Left renal cortex interstitium (tissue), 4 donors: ENCODE data around the gene SYT7. TPM values are rescaled to one million over a fixed set of nuclear protein-coding genes. Genes with fewer than 3 reads are reported as not detected.
"Not testable (repeated sequence)": the region's sequence is repeated elsewhere in the genome, so short reads cannot be mapped to it uniquely, and the experiment has no call there.

Experiments
- DNase-seq, 4 donors: peaks; one replicate each; pipeline ENCODE4 v3.0.0-alpha.2; 2013; ENCODE audit warnings: low read depth in 4 of 4, low spot score in 2 of 4, missing footprints in 1 of 4
- polyA plus RNA-seq, 4 donors: library from polyadenylated mRNA; unstranded; fragments of 120-200 nt; gene quantifications; one replicate each; pipeline ENCODE4 v1.2.1, GENCODE V29; 2013; ENCODE audit not compliant: insufficient read length in 4 of 4

The SYT7 gene, protein sequence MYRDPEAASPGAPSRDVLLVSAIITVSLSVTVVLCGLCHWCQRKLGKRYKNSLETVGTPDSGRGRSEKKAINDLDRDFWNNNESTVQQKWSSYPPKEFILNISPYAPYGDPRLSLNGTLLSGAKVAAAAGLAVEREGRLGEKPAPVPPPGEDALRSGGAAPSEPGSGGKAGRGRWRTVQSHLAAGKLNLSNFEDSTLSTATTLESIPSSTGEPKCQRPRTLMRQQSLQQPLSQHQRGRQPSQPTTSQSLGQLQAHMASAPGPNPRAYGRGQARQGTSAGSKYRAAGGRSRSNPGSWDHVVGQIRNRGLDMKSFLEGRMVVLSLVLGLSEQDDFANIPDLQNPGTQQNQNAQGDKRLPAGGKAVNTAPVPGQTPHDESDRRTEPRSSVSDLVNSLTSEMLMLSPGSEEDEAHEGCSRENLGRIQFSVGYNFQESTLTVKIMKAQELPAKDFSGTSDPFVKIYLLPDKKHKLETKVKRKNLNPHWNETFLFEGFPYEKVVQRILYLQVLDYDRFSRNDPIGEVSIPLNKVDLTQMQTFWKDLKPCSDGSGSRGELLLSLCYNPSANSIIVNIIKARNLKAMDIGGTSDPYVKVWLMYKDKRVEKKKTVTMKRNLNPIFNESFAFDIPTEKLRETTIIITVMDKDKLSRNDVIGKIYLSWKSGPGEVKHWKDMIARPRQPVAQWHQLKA
- polyA plus RNA-seq: 1 to 10 TPM; 4.9 to 7.1 (median 6.0) TPM

DNA sequence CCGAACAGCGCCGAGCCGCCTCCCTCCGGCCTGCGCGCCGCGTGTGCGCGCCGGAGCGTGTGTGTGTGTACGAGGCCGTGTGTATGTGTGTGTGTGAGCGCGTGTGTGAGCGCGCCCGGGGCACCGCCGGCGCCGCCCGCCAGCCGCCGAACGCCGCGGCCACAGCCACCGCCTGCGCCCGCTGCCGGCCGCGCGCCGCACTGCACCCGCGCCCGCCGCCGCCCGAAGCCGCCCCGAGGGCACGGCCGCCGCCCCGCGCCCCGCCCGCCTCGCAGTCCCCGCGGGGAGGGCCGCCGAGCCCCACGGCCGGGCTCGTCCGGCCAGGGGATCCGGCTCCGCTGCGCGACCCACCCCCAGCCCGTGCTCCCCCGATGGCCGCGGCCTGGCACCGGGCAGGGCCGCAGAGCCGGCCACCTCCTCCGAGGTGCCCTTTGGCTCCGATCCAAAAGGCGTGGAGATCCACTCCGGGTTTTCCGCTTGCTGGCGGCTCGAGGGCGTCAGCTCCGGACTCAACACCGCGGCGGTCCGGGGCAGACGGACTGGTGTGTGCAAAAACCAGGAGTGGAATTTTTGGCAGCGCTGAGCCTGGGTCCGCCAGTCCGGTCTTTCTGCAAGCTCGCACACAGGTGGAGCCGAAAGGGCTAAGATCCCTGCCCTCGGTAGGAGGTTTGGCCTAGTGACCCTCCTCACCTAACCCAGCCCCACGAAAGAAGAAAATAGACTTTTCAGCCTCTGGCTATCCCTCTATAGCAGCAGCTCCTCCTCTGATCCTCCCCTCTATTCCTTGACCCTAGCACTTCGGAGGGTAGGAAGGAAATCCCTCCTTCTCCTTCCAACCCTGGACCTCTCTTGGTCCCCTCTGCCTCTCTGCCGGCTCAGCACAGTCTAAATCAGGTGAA is at the start of gene SYT7:
TSS of gene SYT7 (minus strand) at position 47 of the 899 bp plus-strand sequence. CDS start 256 bp downstream, outside the sequence.
- DNase-seq: peak; percentile 92 to 98 (median 94)

DNA sequence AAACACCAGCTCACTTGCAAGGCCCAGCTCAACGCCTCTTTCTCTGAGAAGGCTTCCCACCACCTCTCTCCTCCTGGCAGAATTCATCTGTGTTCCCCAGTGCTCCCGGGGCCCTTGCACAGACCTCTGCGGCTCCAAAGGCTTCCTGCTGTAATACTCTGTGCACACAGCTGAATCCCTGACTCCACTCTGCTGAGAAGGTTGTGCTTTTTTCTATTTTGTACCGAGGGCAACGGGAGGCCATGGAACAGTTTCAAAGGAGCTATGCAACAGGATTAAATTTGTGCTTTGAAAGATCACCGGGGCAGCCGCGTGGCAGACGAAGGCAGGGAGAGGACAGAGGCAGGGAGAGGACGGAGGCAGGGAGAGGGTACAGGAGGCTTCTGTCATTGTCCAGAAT is 49.2 kb upstream of the SYT7 start:
- no peak for DNase-seq

DNA sequence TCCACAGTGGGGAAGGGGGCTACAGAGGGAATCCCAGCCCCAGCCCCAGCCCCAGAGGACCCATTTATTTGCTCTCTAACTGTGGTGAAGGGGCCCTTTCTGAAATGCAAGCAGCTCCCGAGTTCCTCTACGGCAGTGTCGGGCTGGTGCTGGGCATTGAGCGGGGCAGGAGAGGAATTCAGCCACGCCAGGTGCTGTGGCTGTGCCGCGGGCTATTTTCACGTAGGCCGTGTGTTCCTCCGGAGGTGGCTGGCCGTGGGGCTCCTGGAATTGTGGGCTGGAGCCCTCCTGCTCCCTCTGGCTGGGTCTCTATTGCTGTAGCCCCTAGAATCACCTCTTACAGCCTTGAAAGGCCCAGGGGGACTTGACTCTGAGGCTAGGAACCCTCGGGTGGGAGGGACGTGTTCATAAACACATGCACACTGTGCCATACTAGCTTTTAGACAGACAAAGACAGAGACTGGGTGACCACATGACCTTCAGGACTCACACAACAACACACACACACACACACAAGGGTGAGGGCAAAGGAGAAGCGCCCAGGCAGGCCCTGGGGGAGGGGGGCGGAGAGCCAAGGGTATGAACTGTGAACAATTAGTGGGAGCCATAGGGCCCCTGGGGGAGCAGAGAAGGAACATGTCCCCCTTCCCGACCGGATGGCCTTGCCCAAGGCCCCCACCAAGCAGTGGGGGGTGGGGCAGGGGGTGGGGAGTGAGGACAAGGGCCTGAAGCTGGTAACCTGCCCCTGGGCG is 48.4 kb upstream of the SYT7 start:
- DNase-seq: no peak

DNA sequence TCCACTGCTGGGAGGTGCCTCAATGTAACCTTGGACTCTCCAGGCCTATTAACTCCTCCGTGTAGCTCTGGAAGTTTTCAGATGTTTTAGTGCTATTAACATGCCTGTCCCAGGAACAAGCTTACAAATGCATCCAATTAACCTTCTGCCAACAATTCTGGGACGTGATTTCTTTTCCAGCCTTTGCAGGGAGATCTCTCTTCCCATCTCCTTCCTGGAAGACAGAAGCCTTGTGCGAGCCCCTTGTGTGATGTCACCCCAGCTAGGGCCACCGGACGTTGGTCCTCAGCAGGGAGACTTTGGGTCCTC is 47.7 kb upstream of the SYT7 start:
- no peak for DNase-seq

DNA sequence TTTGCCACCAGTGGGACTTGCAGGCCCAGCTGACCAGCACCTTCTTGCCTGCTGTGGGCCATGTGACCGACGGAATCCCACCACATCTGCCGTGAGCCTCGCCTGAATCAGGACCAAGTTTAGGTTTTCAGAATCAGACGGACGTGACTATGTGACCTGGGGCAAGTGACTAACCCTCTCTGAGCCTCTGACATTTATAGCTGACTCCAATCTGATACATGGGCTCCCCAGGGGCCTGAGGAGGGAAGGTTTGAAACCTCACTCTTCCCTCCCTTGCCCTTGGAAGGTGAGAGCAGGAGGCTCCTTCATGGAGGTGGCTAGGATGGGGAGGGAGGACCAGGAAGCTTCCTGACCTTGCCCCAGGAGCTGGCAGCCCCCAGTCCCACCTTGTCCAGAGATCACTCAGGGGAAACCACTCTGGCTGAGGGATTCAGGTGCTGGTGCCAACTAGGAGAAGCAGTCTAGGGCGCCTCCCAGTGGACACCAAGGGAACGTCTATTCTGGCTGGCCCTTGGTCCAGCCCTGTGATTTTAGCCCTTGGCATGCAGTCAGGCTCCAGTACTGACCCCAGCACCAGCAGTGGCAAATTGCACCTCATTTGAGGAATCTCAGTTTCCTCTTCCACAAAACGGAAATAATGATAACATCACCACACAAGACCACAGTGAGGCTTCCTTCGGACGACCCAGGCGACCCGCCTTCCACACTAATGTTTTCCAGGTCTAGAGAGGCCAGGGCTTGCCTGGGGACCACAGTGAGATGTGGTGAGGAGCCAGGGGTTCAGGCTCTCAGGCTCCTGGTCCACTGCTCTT is 47.2 kb upstream of the SYT7 start:
- peak in 1 of 4 donors; percentile 56 for DNase-seq

DNA sequence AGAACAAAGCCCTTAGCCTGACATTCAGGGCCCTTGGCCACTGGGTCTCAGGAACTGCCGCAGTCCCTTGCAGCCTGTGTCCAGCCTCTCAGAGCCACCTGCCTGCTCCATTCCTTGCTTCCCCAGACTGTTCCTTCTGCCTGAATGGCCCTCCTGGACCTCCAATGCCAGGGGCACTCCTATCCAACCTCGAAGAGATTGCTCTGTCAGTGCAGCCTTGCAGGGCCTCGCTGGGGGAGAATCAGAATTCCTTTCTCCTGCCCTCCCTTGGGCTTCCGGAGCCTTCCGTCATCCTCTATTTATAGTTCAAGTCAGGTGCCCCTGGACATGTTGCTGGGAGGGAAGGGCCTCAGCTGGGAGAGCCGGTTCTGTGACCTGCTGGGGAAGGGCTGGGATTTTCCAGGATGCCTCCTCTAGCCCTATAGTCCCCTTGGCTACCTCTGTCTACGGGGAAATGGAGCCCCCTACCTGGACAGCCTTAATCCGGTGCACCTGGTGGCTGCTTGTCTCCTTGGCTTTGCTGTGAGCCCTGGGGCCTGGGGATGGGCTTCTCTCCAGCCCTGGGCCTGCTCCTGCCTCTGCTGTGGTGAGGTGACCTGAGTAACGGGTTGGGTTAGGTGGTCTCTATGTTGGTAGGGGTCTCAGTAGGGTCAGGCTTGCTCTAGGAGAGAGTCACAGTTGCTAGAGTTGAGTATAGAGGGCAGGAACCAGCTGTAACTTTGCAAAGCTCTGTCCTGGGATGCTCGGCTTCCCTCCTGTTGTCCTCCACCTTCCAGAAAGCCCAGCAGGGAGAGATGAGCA is 45.9 kb upstream of the SYT7 start:
- peak in 1 of 4 donors; percentile 64 for DNase-seq

DNA sequence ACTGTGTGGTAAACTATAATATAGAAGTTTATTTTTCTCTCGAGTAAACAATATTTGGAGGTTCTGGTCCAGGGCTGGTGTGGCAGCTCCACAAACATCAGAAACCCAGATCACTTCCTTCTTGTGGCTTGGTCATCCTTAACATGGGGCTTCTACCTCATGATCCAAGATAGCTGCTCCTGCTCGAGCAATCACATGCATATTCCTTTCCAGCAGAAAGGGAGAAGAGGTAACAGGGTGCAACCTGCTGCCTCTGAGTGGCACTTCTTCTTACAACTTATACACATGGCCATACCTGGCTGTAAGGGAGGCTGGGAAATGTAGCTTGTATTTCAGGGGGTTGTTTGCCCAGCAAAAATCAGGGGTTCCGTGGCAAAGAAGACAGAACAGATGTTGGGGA is 44.6 kb upstream of the SYT7 start:
- DNase-seq: no peak

DNA sequence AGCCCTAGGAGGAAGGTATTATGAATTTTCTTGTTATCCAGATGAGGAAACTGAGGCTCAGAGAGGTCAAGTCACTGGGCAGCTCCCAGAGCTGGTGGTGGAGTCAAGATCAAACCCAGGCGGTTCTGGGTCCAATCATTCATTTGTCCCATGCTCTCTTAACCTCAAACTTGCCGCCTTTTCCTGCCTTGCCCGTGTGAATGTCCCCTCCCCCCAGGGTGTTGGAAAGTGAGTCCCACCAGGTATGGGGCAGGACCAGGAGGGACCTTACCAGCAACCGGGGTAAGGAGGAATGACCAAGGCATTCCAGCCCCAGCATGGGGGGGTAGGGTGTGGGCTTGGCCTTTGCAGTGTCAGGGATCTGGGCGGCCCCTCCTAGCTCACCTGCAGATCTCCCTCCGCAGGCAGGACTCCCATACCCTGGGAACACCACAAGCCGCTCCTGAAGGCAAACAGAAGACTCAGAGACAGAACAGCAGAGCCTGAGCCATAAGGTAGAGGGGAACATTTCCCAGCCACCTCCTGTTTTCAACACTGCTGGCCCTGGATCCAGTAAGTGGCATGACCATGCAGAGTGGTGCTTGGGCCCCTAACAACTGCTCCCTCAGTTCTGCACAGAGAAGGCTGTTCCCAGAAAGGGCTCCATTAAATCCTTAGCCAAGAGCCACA is 41.2 kb upstream of the SYT7 start:
- DNase-seq: no peak

DNA sequence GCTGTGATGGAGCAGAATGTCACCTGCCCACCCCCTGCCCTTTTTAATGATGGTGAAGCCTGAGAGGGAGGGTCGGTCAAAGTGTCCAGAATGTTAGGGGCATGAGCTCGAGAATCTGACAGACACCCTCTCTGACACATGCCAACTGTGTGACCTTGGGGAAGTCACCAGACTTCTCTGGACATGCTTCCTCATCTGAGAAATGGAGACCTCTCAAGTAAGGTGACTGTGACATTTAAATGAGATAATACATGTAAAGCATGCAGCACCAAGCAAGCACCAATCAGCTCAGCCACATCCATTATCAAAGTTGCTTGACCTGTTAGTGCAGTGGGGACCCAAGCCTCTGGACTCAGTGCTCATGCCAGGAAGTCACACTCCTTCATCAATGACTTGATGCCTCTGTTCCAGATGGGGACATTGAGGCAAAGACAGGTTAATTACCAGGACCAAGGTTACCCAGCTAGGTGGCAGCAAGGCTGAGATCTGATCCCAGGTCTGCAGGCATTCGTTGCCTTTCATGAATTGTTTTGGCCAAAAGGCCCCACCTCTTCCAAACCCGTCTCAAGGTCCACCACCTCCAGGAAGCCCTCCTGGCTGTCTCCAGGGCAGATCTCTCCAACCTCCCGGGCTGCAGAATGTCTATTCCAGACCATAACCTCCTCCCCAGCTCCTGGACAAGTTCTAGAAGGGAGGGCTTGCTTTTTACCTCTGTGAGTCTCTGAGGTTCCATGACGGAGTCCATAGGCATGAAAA is 38.8 kb upstream of the SYT7 start:
- DNase-seq: no peak

DNA sequence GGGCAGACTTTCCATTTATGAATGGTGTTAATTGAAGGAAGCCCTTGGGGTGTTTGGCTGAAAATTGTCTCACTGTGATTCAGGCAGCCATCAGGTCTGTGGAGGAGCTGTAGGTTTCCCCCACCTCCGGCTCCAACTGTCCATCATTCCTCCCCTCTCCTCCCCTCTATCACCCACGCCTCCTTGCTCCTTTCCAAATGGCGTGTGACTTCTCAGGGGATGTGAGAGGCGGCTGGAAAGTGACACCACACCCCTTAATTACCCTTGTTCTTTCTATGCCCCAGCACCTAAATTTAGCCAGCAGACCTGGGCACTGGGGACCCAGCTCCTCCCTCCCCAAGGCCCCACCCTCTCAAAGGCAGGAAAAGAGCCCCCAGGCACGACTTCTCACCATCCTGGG is 38.1 kb upstream of the SYT7 start:
- DNase-seq: no peak

DNA sequence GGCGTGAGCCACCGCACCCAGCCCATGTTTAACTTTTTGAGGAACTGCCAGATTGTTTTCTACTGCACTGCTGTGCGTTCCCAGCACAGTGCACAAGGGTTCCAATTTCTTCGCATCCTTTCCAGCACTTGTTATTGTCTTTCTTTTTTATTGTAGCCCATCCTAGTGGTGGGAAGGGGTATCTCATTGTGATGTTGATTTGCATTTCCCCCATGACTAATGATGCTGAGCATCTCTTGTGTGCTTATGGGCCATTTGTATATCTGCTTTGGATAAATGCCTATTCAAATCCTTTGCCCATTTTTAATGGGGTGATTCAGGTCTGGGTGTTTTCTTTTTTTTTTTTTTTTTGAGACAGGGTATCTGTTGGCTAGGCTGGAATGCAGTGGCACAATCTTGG is 36.6 kb upstream of the SYT7 start:
- no peak for DNase-seq

DNA sequence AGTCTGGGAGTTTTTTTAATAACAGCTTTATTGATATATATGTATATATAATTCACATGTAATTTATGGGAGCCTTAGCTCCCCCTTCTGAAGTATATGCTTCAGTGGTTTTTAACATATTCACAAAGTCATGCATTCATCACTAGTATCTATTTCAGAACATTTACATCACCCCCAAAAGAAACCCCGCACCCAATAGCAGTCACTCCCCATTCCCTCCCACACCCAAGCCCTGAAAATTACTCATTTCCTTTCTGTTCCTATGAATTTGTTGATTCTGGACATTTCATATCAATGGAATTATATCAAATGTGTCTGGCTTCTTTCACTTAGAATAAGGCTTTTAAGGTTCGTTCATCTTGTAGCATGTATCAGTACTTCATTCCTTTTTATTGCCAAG is 35.6 kb upstream of the SYT7 start:
- DNase-seq: no peak

DNA sequence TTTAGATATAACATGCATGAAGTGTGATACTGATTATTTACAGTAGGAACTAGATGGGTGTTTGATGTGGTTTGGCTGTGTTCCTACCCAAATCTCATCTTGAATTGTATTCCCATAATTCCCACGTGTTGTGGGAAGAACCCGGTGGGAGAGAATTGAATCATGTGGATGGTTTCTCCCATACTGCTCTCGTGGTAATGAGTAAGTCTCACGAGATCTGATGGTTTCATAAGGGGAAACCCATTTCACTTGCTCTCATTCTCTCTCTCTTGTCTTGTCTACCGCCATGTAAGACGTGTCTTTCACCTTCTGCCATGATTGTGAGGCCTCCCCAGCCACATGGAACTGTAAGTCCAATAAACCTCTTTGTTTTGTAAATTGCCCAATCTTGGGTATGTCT is 33.9 kb upstream of the SYT7 start:
- not testable (repeated sequence) for DNase-seq

DNA sequence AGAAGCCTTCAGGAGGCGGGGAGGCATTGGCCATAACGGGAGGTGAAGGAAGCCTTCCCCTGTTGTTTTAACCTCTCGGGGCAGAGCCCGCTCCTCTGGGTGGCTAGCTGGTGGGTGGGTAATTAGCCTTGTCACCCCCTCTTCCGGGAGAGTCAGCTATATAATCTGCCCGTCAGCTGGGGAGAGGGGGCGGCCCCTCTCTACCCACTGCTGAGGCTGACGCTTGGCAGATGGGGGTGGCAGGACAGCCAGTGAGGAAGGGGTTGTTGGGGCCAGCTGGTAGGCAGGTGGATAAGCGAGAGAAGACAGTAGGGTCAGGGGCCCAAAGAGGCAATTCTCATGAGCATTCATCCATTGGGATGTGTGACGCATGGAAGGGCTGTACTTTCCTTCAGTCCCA is 33.0 kb upstream of the SYT7 start:
- no peak for DNase-seq

DNA sequence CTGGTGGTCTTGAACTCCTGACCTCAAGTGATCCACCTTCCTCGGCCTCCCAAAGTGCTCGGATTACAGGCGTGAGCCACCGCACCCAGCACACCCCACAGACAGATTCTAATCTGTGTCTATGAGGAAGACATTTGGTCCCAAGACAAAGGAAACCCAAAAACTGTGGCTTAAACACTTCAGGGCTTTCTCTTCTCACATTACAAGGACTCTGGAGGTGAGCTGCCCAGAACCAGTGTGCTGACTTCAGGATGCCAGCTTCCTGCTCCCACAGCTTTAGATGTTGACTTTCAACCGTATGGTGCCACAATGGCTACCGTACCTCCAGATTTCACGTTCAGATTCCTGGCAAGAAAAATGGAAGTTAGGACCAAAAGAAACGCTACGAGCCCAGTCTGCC is 32.2 kb upstream of the SYT7 start:
- no peak for DNase-seq

DNA sequence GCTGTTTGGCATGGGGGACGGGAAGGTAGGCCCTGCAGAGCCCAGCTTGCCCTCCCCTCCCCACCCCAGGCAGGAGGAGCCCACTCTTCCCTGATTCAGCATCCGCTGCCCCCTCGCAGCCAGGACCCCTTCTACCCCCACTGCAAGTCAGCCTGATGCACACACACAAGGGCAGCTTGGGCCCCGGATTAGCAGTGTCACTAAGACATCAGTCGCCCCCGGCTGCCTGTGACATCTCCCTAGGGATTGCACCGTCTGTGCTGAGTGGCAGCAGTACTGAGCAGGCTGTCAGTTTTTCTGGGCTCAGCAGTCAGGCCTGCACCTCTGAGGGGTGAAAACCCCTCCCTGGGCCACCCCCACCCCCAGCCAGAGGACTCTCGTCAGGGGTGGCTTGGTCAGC is 30.4 kb upstream of the SYT7 start:
- DNase-seq: no peak

DNA sequence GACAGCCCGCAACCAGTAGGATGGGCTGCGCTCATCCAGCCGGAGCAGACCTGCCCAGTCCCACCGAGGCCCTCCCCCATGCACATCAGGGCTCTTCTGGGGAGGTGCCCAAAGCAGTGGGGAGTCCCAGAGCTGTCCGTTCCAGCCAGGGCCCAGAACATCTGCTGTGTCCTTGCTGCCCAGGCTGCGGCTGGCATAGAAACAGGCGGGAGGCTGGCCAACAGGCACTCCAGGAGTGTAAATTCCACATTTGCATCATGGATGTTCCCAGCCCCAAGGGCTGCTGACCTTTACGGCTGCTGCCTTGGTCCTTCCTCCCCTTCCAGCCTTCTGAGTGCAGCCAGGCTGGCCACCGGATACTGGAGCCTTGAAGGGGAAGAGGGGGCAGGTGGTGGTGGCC is 30.0 kb upstream of the SYT7 start:
- no peak for DNase-seq

DNA sequence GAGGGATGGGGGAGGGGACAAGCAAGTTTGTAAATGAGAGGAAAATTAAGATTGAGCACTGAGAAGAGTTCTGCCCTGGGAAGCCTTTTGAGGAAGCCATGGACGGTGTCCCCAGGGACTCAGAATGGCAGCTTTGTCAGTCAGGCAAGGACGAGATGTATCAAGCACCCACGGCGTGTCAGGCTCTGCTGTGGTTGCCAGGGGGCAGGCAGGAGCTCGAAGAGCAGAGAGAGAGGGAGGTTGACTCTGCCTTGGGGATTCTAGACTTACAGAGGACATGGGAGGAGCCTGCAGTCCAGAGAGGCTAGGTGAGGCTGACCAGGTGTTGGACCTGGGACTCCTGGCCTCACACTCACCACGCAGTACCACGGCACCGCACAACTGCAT is 29.1 kb upstream of the SYT7 start:
- no peak for DNase-seq
